ENCODE measurements around the gene SPTBN4.

- TF ChIP-seq CTCF (IDR thresholded peaks at IDR 0.05): no peak
- TF ChIP-seq EP300 (IDR thresholded peaks at IDR 0.05): no peak
- TF ChIP-seq POLR2AphosphoS5 (IDR thresholded peaks at IDR 0.05): no peak
Observed at GRCh38 chr19:40501599-40501998, 34.8 kb downstream of the SPTBN4 start.

Data from gastroesophageal sphincter (tissue), 3 donors.